Stimulated activated CD8-positive, alpha-beta memory T cell treated with anti-CD3 and anti-CD28 coated beads, Interleukin-4, amount 100 ng/mL, for 48 hours (primary cell): ENCODE results near the gene CLHC1.
"Not testable (repeated sequence)": the region's sequence is repeated elsewhere in the genome, so short reads cannot be mapped to it uniquely, and the experiment has no call there.

Experiments used
- DNase-seq: peaks from one replicate; pipeline ENCODE4 v3.0.0-alpha.2; 2020

The CLHC1 gene

GRCh38 chr2:55133467-55134315, 98.4 kb downstream of the CLHC1 start:
- peak; percentile 45 for DNase-seq

- no peak for DNase-seq
Measured at GRCh38 chr2:55130849-55131248, 101.2 kb downstream of the CLHC1 start.

- DNase-seq: not testable (repeated sequence)
Measured at GRCh38 chr2:55126643-55127042, 105.5 kb downstream of the CLHC1 start.
